HPDE6-E6E7 (cell line): ENCODE measurements around the gene PIK3R1.
"Not testable (repeated sequence)": the region's sequence is repeated elsewhere in the genome, so short reads cannot be mapped to it uniquely, and the experiment has no call there.

Experiments
- DNase-seq: peaks from one replicate; pipeline ENCODE4 v3.0.0; 2011; ENCODE audit warnings: missing footprints; ENCODE audit errors: extremely low spot score

PIK3R1 gene

DNA sequence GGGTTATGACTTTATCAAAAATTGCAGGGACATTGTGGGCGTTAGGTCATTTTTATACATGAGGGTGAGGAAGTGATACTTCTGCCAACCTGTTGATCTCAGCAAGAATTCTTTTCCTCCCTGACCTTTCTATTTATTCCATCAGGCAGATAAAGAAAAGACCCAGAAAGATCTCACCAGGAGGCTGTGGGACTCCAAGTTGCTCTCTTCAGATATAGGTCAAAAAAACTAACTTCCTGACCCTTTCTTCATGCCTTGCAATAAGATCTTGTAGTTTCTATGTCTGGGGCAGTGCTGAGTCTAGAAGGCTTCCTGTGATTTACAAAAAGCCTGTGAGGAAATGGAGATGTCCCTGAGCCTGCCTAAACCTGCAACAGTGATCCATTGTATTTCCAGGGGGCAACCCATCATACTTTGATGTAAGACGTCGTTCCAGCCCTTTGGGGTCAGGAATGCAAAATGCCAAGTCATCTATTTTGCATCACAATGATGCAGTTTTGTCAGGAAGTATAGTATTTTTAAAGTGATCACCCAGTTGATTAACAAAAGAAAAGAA lies 22.0 kb upstream of the PIK3R1 start:
- DNase-seq = peak; percentile 11

DNA sequence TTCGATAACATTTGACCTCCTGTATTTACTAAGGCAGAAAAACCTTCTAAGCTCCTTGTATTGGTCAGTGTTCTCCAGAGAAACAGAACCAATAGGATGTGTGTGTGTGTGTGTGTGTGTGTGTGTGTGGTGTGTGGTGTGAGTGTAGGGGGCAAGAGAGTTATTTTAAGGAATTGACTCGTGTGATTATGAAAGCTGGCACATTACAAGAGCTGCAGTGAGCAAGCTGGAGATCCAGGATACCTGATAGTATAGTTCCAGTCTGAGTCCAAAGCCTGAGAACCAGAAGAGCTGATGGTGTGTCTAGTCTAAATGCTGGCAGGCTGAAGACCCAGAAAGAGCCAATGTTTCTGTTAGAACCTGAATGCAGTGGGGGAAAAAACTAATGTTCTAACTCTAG lies 21.2 kb upstream of the PIK3R1 start:
- DNase-seq = no peak

DNA sequence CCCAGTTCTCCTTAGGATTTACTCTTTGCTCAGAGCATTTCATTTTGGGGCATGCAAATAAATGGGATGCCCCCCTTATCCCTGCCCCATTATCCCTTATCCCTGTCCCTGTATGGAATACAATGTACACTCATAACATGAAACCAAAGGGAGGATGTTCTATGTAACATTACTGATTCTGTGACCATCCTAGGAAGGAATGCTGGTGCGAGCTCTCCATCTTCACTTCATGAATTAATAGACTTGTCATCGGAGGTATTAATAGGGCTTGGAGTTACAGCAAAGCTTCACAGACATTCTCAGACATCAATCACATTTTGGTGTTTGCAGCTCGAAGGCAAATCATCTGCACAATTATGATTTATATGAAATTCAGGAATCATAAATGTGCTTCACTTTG lies 20.4 kb upstream of the PIK3R1 start:
- no peak for DNase-seq

DNA sequence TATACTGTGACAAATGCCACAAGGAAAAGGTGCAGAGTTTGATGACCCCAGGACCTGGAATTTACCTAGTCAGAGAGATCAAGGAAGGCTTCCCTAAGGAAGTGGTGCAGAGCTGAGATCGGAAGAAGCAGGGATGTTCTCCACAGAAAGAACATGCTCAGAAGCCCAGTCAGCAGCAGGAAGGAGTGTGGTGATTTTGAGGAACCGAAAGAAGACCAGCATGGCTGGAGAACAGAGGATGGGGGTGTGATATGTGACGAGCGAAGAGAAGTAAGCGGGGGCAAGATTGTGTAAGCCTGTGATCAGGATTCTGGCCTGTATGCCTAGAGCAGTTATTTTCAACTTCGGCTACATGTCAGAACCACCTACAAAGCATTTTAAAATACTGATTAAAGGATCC lies 18.7 kb upstream of the PIK3R1 start:
- no peak for DNase-seq

DNA sequence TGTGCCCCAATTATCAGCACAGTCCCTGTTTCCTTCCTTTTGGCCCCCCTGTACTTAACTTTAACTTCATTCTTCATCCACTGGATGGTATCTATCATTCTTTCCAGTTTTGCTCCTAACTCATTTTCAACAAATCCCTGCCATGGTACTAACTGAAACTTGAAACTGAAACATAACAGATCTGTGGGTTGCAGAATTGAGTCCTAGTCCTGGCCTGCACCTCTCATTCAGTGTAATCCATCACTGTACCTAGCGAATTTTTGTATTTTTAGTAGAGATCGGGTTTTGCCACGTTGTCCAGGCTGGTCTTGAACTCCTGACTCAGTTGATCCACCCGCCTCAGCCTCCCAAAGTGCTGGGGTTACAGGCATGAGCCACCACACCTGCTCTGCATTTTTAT lies 15.3 kb upstream of the PIK3R1 start:
- no peak for DNase-seq

DNA sequence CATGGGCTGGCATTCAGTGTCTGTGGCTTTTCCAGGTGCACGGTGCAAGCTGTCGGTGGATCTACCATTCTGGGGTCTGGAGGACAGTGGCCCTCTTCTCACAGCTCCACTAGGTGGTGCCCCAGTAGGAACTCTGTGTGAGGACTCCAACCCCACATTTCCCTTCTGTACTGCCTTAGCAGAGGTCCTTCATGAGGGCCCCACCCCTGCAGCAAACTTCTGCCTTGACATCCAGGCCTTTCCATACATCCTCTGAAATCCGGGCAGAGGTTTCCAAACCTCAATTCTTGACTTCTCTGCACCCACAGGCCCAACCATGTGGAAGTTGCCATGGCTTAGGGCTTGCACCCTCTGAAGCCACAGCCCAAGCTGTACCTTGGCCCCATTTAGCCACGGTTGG lies 4.9 kb upstream of the PIK3R1 start:
- not testable (repeated sequence) for DNase-seq

DNA sequence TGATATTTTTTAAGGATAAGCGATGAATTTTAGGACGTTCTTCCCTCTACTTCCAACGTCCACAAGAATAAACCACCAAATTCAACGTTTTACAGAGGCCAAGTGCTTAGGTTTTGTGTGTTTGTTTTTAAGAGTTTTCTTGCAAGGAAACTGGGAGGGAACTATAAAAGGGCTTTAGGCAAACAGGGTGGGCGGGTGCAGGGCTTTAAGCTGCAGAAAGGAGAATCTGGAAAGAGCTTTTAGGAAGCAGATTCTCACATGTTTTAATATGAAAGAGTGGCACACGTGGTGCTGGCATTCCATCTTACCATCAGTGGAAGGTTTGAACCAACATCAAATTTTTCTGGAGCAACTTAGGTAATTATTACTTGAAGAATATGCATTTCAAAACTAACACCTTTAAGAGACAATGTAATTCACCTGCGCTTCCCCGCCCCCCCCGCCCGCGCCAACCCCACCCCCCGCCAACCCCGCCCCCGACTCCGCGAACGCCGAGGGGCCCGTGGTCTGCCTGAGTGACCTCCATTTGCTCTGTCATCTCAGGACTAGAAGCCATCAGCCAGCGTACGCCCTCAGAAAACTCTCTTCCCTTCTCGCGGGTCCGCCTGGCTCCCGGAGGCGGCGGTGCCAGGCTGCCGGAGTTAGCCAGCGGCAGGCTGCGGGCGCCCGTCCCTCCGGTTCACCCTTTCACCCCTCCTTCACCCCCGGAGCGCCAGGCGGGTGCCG lies 911 bp upstream of the PIK3R1 start:
- DNase-seq = no peak

DNA sequence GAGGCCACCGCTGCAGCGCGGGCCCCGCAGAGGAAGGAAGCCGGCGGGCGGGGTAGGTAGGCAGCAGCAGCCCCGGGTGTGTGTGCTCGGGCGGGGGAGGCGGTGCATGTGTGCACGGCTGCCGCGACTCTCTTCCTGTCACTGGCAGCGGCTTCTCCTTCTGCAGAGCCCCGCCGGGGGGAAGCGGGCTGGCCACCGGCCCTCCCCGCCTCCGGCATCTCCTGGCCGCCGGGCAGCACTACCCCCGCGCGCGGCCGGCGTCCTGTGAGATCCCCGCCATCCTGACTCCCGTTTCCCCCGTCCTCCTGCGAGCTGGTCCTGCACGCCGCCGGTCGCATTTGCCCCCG lies 315 bp downstream of the PIK3R1 start:
- DNase-seq = peak; percentile 32

DNA sequence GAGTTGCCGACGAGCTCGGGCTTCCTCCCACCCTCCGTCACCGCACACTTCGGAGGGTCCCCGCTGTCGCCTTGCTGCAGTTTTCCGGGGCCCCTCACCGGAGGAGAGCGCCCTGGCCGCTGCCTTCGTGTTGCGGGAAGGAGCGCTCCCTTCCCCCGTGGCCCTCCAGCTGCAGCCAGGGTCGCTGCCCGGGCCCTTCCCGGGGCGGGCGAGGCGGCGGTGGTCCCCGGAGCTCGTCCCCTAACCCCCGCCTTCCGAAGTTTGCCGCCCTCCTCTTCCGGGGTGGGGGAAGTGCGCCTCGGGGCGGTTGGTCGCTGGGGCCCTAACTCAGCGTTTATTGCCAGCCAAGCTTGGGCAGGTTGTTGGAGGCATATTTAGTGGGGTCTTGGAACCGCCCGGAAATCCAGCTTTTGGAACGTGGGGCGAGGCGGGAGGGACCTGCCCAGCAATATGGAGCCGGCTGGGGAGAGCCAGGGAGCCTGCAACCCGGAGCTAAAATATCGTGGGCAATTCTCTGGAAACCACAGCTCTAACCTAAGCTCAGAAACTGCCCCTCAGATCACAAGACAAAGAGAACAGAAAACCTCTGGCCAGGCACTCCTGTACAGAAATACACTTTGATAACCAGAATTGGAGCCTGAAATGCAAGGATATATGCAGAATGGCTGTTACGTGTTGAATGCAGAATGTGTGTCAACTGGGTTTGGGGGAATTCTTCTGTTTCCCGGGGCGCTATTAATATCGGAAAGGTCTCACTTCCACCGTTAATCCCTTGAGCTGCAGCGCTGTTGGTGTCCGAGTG lies 890 bp downstream of the PIK3R1 start:
- DNase-seq = peak; percentile 28

DNA sequence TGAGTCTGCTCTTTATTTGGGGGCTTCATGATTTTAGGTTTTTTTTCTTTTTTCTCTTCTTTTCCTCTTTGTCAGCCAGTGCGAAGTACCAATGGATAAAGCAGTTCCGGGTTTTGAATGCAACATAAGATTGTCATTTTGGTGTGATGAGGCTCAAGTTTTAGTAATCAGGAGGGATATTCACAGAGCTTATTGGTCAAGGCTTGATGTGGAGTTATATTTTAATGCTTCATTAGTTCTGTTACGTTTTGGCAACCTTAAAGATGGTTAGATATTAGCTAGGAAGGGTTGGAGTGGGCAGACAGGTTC lies 1.4 kb downstream of the PIK3R1 start:
- no peak for DNase-seq

DNA sequence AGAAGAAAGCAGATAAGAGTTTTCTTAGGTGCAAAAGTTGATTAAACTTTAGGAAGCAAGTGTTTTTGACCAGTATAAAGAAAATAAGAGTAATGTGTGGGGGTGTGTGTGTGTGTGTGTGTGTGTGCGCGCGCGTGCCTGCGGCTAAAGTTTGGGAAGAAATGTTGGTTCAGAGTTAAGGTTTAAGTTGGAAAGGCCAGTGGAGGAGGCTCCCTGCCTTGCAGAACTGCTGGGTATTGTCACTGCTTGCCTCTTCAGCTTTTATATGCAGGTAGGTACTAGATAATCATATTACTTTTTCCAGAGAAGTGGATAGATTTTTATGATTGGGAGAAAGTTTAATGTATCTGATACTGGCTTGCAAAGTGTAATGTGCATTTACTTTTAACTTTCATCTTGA lies 2.0 kb downstream of the PIK3R1 start:
- no peak for DNase-seq

DNA sequence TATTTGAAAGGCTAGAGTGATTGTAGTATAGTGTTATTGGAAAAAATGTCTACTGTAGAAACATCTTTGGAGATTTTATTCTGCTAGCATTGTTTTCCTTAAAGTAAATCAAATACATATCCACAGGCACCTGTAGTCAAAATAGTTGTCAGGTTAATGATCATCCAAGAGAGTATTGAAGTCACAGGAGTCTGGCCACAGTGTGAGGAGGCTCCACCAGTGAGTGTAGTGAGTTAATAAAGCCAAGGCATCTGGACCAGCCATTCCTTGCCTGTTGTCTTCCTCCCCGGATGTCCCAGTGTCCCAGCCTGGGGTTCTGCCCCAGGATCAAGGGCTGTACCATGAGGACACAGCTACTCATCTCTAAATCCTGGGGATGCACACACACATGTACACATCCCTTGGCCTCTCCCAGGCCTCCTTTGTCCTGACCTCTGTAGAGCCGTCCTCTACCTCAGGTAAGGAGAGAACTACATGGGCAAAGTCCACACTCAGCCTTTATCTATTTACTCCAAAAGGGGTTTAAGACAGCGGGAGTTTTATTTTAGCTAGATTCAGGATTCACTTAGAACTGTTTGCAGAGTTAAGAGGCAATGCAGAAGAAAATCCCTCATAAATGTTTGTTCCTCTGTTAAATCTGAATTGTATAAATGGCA lies 3.7 kb downstream of the PIK3R1 start:
- DNase-seq = no peak

DNA sequence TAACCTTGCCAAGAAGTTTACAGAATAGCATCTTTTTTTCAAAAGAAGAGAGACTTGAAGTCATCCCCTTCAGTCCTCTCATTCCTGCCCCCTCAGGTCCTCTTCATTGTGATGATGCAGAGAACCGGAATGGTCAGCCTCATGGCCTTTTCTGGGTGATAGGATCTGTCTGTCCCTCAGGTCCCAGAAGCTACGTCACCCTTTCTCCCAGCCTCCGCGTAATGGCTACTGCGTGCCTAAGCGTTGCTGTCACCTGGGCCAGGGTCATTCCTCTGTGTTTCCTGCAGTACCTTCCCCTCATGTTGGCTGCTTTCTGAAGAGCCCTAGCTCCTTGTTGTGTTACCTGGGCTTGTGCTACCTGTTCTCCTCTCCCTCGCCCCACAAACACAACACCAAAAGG lies 4.7 kb downstream of the PIK3R1 start:
- DNase-seq = no peak

DNA sequence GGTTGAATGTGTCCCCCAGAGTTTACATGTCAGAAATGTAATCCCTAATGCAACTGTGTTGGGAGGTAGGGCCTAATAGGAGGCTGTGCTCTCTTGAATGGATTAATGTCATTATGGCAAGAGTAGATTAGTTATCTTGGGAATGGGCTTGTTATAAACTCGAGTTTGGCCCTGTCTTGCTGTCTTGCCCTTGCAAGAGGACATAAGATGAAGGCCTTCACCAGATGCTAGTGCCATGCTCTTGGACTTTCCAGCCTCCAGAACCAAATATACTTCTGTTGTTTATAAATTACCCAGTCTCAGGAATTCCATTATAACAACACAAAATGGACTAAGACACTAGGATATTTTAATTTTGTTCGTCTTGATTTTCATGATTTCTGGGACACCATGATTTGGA lies 5.4 kb downstream of the PIK3R1 start:
- DNase-seq = no peak

DNA sequence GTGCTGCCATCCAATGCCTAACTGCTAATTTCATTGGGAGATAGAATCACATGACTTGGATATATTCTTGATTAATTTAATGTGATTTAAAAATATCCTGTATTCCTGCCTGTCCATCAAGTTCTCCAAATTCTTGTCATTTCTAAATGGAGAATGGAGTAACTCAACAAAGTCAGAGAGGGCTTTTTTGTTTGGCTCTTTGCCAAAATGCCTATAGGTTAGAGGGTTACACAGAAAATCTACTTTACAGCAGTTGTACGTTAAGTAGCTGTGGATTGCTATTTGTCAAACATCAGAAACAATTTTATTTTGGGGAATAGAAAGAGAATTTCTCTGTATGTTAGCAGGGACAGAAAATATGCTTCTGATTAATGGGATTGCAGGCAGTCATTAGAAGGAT lies 5.9 kb downstream of the PIK3R1 start:
- no peak for DNase-seq

DNA sequence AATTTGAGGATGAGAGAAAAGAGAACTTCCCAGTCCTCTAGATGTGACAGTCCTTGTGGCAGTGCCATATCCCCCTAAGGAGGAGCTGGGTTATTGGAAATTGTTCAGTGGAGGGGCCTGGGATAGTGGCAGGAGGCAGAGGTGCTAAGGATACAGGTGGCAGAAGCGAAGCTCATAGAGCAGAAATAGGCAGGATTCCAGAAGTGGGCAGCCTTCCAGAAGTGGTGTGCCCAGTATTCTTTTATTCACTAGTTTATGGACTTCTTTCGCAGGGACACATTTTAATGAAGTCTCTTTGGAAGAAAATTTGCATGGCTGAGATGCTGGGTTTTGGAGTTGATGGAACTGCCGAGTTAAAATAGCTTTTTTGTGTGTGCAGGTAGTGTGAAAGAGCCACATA lies 6.8 kb downstream of the PIK3R1 start:
- no peak for DNase-seq

DNA sequence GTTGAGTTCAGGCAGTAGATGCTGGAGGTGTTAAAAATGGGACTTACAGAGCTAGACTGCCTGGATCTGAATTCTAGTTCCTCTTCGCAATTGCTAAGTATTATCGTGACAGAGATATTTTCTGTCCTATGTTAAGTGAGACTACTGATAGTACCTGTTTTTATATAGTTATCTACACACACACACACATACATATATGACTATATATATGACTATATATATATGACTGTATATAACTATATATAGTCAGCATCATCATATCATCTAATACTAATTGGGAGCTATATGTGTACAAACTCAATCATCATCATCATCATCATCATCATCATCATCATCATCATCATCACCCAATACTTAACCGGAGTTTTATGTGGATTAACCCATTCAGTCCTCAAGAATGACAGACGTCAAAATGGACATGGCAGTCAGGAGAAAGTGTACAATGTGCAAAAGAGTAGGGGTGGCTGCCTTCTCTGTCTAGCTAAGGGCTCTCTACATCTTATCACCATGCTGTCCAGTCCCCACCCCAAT lies 7.3 kb downstream of the PIK3R1 start:
- no peak for DNase-seq

DNA sequence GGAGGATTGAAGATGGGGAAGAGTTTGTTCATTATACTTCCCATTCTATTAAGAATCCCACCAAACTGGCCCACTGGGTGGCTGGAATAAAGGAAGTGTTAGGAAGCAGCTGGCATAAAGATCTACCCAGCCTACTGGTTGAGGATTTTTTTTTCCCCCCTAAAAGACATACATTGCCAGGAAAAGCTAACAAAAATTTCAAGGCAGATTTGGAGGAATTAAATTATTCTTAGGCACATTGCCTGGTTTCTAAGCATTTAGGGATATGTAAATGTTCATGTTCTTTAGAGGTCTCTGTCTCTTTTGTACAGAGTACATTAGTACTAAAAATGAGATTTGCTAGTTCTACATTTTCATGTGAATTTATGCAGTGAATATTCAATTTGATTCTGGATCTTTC lies 8.3 kb downstream of the PIK3R1 start:
- no peak for DNase-seq

DNA sequence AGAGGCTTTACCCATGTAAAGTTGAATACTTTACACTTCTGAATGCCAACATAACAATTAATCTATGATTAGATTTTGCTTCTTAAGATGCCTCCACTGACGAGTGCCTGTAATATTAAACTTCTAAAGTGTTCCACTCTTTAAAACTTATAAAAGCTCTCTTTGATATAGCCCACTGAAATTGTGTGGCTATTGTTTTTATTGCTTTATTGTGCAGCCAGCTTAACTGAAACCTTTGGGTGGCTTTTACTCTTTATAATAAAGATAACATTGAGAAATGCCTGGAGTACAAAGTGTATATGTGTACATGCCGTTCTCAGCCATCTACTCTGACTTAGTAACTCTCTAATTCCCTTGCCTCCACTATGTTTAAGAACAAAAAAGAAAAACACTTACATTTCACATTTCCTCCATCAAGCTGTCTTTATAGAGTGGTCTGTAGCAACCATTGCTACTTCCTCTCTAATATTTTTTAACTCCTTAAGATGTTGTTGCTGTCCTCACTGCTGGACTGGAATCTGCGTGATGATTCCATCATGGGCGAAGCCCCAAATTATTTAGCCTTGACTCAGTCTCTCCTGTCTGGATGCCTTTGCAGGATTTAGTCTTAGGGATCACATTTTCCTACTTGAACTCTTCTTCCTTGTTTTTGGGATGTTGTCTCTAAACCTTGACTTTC lies 9.1 kb downstream of the PIK3R1 start:
- DNase-seq = no peak

DNA sequence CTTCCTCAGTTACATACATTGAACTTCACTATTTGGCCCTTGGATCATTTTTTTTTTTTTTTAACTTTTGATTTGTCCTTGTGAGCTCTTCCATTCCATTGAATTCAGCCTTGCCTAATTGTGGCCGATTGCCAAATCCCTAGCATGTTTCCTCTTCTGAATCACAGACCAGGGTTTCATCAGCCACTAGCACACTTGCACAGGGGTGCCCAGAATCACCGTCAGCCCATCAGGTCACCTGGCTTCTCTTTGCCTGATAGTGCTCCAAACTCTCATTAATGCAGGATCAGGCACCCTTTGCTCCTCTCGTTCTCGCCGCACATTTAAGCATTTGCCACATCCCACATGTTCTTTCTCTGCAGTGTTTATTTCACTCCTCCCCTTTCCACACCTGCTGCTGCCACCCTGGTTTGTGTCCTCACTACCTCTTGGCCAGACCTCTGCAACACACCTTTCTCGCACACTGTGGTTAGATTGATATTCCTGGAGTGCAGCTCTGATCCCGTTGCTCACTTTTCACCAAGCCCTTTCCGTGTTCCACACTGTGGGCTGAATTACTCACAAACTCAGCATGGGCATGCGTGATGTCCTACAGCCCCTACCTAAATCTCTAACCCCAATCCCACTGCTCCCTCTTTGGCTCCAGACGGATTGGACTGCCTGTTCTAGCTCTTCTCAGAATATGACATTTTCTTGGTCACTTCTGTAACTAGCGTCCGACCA lies 9.8 kb downstream of the PIK3R1 start:
- DNase-seq = peak; percentile 70

DNA sequence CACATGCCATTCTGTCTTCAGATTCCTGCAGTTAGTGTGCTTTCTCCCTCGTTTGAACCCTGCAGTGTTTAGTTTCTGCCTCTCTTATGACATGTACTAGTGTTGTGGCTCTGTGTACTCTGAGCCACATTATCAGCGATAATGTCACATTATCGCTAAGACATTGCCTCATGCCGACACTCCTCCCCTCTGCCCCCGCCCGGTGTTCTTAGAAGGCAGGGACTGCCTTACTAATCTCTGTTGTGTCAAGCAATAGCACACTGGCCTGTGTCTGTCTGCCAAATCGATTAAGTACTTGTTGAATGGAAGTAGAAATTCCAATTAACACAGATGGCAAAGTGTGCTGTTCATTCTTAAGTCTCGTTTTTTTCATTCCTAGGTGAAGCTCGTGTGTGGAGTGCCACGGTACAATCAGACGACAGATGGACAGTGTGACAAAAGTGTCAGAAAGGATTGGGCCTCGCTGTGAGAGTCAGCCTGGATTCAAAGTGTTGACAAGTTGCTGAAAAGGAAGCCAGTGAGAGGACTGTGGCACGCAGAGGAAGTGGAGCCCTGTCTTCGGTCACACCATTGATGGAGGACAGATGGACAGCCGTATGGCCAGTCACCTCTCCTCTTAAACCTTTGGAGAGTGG lies 10.5 kb downstream of the PIK3R1 start:
- no peak for DNase-seq
